Cerebellar nuclear complex (tissue), 1 donor: ENCODE measurements around the gene NOCT.
"Not testable (repeated sequence)": the region's sequence is repeated elsewhere in the genome, so short reads cannot be mapped to it uniquely, and the experiment has no call there.

Experiments used
- DNase-seq, 2 experiments: peaks; one replicate each; lab custom pipeline; 2025; lab: John Stamatoyannopoulos, UW

NOCT gene, protein sequence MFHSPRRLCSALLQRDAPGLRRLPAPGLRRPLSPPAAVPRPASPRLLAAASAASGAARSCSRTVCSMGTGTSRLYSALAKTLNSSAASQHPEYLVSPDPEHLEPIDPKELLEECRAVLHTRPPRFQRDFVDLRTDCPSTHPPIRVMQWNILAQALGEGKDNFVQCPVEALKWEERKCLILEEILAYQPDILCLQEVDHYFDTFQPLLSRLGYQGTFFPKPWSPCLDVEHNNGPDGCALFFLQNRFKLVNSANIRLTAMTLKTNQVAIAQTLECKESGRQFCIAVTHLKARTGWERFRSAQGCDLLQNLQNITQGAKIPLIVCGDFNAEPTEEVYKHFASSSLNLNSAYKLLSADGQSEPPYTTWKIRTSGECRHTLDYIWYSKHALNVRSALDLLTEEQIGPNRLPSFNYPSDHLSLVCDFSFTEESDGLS

DNA sequence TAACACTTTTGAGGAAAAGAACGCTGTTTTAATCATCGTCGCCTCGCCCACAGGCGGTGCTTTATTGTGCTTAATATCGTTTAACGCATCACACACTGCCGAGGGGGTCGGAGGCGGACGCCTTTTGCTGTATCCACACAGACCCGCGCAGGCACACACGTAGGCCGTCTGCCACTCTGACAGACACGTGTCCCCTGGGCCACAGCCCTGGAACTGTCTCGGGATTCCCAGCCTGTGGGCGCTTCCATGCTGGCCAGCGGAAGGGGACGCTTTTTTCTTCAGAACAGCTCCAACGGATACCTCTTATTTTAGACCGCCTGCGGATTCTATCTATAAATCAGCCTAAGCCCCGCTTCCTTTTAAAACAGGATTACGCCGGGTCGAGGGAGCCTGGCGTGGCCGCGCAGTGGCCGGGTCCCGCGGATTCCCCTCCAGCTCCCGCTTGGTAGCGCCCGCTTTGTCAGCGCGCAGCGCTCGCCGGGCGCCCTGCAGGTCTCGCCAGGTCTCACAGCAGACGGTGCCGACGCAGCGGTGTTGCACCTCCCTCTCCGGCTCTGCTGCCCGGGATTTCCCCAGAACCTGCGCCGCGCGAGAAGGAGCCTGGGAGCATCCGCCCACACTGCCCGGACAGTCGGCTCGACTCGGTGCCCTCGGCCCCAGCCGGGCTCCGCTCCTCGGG is at the start of gene NOCT:
NOCT (plus strand) TSS at position 513 of the 679 bp plus-strand sequence. CDS start 201 bp downstream, outside the sequence.
- DNase-seq = peak; percentile 33 to 45

DNA sequence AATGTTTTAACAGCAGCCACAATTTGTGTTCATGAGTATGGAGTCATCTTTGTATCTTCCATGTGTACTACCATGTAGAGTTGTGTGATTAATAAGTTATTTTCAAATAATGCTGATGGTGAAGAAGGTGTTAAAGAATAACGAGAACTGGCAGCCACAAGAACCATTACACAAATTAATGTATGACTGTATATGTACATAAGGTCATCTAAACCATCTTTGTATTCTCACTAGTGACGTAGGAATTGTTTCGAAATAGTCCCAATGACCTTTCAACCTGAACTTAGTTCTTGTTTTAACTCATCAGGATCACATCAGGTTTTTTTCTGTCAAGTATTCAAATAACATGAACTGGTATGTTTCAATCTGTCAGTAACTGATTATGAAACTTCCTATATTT is 48.3 kb upstream of the NOCT start:
- DNase-seq = no peak

DNA sequence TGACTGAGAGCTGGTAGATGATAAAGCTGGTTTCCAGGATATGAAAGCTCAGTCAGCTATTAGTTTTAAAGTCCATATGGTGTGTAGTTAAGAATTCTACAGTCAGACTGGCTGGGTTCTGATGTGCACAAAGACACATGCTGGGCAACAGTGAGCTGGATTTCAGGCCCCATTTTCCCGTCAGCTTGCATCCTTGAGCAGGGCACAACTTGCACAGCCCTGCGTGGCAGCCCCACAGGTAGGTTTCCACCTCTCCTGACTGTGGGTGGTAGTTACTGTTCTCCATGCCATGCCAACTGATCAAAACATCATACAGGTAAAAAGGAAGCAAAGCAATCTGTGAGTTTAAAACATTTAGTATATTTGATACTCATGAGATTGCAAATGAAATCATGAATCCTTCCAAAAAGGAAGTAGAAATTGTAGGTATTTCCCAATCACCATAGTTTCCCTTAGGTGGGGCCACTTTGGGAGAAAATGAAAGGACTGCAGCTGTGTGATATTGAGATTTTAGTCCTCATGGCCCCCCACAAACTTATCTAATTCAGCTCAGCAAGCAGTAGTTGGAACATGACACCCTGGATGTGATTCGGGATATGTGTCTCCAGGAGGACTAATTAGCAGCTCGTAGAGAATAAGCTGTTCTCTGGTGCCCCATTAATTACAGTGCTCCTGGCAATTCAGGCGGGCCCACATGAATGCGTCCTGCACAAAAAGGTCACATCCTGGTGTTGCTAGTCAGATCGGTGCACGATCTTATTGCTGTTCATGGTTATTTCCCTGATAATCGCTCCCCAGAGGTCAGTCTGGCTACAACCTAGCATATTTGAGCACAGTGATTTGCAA is 42.4 kb upstream of the NOCT start:
- no peak for DNase-seq

DNA sequence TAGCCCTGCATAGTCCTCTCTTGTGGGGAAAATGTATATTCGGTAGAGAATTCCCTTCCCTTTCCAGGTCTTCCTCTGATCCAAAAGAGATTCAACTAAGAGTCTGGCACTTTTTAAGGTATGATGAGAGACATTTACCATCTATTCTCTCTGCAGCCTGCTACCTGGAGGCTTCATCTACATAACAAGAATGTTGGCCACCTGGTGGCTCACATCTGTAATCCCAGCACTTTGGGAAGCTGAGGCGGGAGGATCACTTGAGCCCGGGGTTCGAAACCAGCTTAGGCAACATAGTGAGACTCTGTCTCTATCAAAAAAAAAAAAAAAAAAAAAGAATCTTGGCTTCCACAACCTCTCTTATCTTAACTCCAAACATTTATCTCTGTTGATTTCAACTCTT is 40.4 kb upstream of the NOCT start:
- DNase-seq = no peak

DNA sequence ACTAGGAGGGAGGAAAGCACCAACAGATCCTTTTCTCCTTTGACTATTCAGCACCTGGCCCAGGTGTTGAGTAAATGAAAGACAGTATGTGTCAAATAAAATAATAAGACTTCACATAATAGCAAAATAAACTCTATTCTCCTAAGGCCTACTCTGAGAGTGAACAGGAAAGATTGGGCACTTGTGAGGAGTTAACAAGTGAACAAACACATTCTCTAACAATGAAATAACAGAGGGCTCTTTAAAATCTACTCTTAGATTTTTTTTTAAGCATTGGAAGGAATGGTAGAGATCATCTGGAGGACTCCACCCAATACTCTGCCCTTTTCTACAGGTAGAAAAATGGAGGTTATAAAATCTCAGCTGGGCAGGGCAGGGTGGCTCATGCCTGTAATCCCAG is 39.1 kb upstream of the NOCT start:
- no peak for DNase-seq

DNA sequence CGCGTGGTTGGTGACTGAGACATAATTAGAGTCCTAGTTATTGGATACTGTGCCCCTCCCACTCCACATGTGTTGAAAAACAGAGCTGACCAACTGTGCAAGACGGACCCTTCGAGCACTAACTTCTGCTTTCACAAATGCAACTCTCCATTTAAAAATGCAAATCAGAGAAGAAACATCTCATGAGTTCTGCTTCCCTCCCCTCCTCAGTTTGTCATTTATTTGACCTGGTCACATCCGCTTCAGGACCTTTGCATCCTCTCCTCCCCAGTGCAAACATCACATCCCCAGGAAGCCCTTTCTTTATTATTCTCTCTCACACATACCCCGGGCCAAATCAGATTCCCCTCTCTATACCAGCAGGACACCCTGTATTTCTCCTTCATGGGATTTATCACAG is 38.1 kb upstream of the NOCT start:
- no peak for DNase-seq

DNA sequence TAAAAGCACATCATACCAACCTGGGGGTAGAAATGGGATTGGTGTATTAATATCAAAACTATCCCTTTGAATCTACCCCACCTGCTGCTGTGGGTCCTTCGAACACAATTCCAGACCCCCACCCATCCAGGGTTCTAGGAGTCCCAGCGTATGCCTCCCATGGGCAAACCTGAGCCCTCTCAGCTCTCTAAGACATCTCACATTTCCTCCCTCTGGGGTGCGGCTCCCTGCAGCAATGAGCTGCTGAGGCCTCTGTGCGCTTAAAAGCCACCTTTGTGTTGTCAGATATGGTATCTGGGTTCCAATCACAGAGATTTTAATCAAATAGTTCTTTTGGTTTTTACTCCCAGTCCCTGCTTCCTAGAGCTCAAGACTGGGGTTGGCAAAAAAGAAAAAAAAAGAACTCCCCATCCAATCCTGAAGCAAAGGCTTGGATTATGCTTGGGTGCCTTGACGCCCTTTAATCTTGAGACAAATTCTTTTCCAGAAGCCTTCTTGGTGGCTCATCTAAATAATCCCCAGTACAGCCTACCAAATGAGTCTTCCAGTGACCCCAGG is 37.5 kb upstream of the NOCT start:
- DNase-seq = no peak

DNA sequence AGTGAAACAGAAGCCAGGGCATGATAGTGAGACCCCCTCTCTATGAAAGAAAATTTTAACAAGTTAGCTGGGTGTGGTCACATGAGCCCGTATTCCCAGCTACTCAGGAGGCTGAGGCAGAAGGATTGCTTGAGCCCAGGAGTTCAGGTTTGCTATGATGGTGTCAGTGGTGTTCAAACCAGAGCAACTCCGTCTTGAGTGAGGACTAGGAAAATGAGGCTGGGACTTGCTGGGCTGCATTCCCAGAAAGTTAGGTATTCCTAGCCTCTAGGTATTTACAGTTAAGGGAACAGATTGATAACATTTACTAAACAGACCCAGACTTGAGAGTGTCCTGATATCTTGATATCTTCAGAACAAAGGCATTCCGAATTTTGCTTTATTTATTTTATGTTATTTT is 37.0 kb upstream of the NOCT start:
- no peak for DNase-seq

DNA sequence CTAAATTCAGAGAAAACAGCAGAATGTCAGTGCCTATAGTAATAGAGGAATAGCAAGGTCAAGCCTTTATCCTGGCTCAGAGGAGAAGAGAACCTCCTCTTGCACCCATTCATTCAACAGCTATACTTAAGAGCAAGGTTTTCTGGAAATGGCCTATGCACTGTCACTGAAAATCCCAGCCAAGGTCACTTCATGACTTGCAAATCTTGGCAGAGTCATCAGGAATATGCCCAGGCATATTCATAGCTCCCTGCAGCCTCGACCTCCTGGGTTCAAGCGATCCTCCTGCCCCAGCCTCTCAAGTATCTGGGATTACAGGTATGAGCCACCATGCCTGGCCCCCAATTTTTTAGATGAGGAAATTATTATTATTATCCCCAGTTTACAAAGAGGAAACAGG is 35.8 kb upstream of the NOCT start:
- no peak for DNase-seq

DNA sequence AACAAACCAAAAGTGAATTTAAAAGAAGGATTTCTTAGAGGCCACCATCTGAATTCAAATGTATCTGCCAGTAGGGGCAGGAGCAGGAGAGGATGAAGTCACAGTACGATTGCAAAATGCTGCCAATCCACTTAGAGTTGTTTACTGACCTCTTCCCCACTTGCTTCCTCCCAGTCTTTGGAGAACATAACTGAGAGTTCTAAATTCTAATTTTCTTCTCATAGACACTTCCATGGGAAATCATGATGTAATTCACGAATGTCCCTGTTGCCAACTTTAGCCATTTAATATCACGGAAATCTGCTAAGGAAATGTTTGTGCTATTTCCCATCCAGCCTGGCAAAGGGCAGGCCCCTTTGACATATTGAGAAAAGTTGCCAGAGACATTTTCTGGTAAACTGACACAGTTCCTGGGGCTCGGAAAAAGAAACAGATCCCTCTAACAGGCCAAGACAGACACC is 33.6 kb upstream of the NOCT start:
- DNase-seq = no peak

DNA sequence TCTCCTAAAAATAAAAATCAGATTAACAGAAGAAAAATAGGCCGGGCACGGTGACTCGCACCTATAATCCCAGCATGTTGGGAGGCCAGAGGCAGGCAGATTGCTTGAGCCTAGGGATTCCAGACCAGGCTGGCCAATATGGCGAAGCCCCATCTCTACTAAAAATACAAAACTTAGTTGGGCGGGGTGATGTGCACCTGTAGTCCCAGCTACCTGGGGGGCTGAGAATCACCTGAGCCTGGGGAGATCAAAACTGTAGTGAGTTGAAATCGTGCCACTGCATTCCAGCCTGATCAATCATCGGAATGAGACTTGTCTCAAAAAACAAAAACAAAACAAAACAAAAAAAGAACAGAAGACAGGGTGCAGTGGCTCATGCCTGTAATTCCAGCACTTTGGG is 32.8 kb upstream of the NOCT start:
- DNase-seq = no peak

DNA sequence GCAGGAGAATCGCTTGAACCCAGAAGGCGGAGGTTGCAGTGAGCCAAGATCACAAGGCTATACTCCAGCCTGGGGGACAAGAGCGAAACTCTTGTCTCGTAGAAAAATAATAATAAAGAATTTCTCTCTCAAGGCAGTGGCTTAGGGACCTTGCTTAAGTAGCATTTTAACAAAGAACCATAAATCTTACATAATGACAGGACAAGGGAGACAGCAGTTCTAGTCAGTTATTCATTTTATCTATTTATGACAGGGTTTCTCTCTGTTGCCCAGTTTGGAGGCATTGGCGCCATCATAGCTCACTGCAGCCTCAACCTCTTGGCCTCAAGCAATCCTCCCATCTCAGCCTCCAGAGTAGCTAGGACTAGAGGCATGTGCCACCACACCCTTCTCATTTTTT is 31.9 kb upstream of the NOCT start:
- no peak for DNase-seq

DNA sequence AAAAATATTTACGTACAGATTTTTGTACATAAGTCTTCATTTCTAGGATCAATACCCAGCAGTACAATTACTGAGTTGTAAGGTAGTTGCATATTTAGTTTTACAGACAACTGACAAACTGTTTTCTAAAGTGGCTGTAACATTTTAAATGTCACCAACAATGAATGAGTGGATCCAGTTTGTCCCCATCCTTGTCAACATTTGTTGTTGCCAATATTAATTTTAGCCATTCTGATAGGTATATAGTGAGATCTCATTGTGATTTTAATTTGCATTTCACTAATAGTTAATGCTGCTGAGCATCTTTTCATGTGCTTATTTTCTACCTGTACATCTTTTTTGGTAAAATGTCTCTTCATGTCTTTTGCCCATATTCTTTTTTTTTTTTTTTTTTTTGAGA is 30.9 kb upstream of the NOCT start:
- DNase-seq = no peak

DNA sequence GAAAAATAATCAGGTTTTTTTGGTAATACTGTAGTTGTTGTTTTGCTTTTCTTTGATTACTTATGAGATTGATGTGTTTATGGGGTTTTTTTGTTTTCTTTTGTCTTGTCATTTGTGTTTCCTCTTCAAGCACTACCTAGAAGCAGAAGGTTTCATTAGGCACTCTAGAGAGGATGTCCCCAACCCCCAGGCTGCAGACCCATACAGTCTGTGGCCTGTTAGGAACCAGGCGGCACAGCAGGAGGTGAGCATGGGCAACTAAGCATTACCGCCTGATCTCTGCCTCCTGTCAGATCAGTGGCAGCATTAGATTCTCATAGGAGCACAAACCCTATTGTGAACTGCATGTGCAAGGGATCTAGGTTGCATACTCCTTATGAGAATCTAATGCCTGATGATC is 22.9 kb upstream of the NOCT start:
- no peak for DNase-seq

DNA sequence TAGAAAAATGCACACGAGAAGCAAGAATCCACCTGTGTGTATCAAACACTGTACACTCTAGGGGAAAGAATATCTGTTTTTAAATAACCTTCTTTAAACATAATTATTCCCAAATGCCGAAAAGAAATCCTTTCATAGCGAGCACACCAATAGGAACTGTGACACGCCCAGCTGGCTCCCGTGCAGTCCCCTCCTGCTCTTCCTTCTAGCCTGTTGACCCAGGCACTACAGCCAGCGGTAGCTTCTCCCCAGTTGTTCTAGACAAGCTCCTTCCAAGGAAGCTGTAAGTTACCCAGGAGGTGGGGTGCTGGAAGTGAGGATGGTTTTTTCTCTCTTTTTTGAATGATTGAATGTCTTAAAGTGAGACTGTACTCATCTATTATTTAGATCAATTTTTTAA is 19.5 kb upstream of the NOCT start:
- no peak for DNase-seq

DNA sequence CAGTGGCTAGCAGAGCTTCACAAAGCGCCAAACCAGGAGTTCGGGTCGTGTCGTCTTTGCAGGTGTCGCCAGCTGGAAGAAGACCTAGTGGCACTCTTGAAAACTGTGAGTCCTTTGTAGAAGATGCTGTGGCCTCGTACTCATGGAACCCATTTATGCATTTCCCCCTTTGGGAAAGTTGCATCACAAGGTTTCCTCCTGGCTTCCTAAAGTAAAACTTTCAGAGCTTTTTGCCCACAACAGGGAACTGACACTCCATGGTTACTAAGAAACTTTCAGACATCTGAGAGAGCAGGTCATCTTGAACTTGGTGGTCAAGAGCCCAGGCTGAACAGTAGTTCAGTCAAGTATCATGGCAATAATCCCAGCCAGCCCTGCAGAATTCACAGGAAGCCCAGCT is 15.9 kb upstream of the NOCT start:
- DNase-seq = no peak

DNA sequence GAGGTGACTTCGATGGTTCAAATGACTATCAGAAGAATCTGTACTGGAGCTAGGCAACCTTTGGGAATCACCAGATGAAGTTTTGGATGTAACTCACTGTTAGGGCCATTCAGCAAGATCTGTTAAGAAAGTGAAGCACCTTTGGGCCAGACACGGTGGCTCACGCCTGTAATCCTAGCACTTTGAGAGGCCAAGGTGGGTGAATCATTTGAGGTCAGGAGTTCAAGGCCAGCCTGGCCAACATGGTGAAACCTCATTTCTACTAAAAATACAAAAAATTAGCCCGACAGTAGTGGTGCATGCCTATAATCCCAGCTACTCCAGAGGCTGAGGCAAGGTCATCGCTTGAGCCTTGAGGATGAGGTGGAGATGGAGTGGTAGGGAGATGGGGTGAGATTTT is 15.4 kb upstream of the NOCT start:
- DNase-seq = not testable (repeated sequence)

DNA sequence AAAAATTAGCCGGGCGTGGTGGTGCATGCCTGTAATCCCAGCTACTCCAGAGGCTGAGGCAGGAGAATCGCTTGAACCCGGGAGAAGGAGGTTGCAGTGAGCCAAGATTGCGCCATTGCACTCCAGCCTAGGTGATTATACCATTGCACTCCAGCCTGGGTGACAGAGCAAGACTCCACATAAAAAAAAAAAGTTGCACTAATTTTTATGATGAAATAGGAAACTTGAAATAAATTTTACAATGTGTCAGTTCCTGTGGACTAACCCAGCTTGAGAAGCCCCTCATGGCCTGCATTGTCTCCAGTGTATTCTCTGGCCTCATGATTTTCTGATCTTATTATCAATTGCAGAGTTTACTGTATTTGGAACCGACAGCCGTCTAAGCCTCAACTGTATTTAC is 14.2 kb upstream of the NOCT start:
- not testable (repeated sequence) for DNase-seq

DNA sequence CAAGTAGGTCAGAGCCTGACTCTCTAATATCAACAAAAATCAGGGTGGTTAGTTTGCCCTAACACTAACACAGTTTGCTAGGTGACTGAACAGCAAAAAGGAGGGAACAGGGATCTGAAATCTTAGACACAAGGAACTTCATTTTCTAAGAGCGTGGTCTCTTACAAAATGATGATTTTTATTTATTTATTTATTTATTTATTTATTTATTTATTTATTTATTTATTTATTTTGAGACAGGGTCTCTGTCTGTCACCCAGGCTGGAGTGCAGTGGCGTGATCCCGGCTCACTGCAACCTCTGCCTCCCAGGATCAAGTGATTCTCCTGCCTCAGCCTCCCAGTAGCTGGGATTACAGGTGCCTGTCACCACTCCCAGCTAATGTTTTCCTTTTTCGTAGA is 11.9 kb upstream of the NOCT start:
- DNase-seq = not testable (repeated sequence)

DNA sequence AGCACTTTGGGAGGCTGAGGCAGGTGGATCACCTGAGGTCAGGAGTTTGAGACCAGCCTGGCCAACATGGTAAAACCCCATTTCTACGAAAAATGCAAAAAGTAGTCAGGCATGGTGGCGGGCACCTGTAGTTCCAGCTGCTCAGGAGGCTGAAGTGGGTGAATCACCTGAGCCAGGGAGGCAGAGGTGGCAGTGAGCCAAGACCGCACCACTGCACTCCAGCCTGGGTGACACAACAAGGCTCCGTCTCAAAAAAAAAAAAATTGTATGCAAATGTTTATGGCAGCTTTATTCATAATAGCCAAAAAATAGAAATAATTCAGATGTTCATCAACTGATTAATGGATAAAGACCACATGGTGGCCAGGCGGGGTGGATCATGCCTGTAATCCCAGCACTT is 9.8 kb upstream of the NOCT start:
- no peak for DNase-seq

DNA sequence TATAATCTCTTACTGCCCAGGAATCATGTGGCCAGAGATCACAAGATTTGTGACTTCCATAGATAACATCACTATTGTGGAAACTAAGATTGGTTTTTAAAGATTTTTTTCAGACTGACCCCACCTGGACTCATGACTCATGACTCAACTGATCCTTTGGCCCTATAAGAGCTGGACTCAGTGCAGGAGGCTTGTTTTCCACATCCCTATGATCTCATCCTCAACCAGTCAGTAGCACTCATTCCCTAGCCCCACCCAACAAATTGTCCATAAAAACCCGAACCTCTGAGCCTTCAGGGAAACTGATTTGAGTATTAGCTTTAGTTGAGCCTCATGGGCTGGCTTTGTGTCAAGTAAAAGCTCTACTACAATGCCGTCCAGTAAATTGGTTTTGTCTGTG is 7.9 kb upstream of the NOCT start:
- no peak for DNase-seq

DNA sequence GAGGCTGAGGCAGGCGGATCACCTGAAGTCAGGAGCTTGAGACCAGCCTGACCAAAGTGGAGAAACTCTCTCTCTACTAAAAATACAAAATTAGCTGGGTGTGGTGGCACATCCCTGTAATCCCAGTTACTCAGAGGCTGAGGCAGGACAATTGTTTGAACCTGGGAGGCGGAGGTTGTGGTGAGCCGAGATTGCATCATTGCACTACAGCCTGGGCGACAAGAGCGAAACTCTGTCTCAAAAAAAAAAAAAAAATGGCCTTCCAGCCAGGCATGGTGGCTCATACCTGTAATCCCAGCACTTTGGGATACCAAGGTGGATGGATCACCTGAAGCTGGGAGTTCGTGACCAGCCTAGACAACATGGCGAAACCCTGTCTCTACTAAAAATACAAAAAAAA is 7.3 kb upstream of the NOCT start:
- not testable (repeated sequence) for DNase-seq
